Stimulated activated naive CD4-positive, alpha-beta T cell treated with Interleukin-2 at 50 U/mL for 16 hours (primary cell): ENCODE data around the gene RAB27A.
"Not testable (repeated sequence)": the region's sequence is repeated elsewhere in the genome, so short reads cannot be mapped to it uniquely, and the experiment has no call there.

ENCODE experiments used
- DNase-seq: peaks from one replicate; lab custom pipeline; 2025; lab: John Stamatoyannopoulos, UW

The RAB27A gene

GRCh38 chr15:55250392-55250791 is 39.2 kb downstream of the RAB27A start:
- no peak for DNase-seq

- not testable (repeated sequence) for DNase-seq
These were observed 39.7 kb downstream of the RAB27A start for GRCh38 chr15:55249885-55250284.

- DNase-seq, result no peak
These were observed 40.7 kb downstream of the RAB27A start for GRCh38 chr15:55248895-55249294.

GRCh38 chr15:55247766-55248427 is 41.7 kb downstream of the RAB27A start:
- DNase-seq, result no peak

GRCh38 chr15:55247311-55247710 is 42.3 kb downstream of the RAB27A start:
- no peak for DNase-seq

- no peak for DNase-seq
These were observed 43.0 kb downstream of the RAB27A start for GRCh38 chr15:55246567-55246966.

GRCh38 chr15:55245059-55245458 is 44.6 kb downstream of the RAB27A start:
- DNase-seq, result no peak

GRCh38 chr15:55241891-55242290 is 47.7 kb downstream of the RAB27A start:
- DNase-seq, result no peak

- no peak for DNase-seq
These were observed 48.4 kb downstream of the RAB27A start for GRCh38 chr15:55241186-55241585.

- no peak for DNase-seq
These were observed 49.4 kb downstream of the RAB27A start for GRCh38 chr15:55240125-55240760.

- DNase-seq, result no peak
These were observed 50.0 kb downstream of the RAB27A start for GRCh38 chr15:55239440-55240124.

- DNase-seq, result no peak
These were observed 50.7 kb downstream of the RAB27A start for GRCh38 chr15:55238877-55239276.

- DNase-seq, result no peak
These were observed 52.1 kb downstream of the RAB27A start for GRCh38 chr15:55237219-55238130.

- DNase-seq, result no peak
These were observed 54.0 kb downstream of the RAB27A start for GRCh38 chr15:55235546-55236036.

GRCh38 chr15:55234800-55235104 is 54.9 kb downstream of the RAB27A start:
- no peak for DNase-seq

- no peak for DNase-seq
These were observed 55.4 kb downstream of the RAB27A start for GRCh38 chr15:55234104-55234799.

GRCh38 chr15:55231455-55231854 is 58.2 kb downstream of the RAB27A start:
- DNase-seq, result no peak

- no peak for DNase-seq
These were observed 58.7 kb downstream of the RAB27A start for GRCh38 chr15:55230953-55231352.

- DNase-seq, result no peak
These were observed 59.5 kb downstream of the RAB27A start for GRCh38 chr15:55230051-55230670.

GRCh38 chr15:55226127-55226526 is 63.5 kb downstream of the RAB27A start:
- DNase-seq, result no peak

GRCh38 chr15:55224892-55225291 is 64.7 kb downstream of the RAB27A start:
- DNase-seq, result no peak
